GM18511 (cell line): ENCODE data around the gene OR10J4.
"Not testable (repeated sequence)": the region's sequence is repeated elsewhere in the genome, so short reads cannot be mapped to it uniquely, and the experiment has no call there.

Experiments
- ATAC-seq: cut with Tn5 transposase; IDR thresholded peaks from one replicate; pipeline ENCODE4 v1.9.1; 2021; ENCODE audit warnings: mild to moderate bottlenecking, moderate library complexity; ENCODE audit not compliant: unreplicated experiment

Gene OR10J4

GRCh38 chr1:159431904-159432303 is at the start of gene OR10J4:
OR10J4 (plus strand) TSS chr1:159432204.
- no peak for ATAC-seq

GRCh38 chr1:159406821-159407220 is 25.2 kb upstream of the OR10J4 start:
- ATAC-seq: no peak

- no peak for ATAC-seq
Observed at GRCh38 chr1:159408862-159409400, 23.1 kb upstream of the OR10J4 start.

- no peak for ATAC-seq
Observed at GRCh38 chr1:159421821-159422220, 10.2 kb upstream of the OR10J4 start.

GRCh38 chr1:159428536-159428935 is 3.5 kb upstream of the OR10J4 start:
- no peak for ATAC-seq

GRCh38 chr1:159429074-159429861 is 2.7 kb upstream of the OR10J4 start:
- no peak for ATAC-seq

GRCh38 chr1:159430985-159431384 is 1.0 kb upstream of the OR10J4 start:
- ATAC-seq: no peak

GRCh38 chr1:159436469-159436868 is 4.5 kb downstream of the OR10J4 start:
- no peak for ATAC-seq

GRCh38 chr1:159439422-159439821 is 7.4 kb downstream of the OR10J4 start, which contains the start of gene OR10J1:
OR10J1 (plus strand) TSS chr1:159439722; CDS start chr1:159439792, 70 bp downstream.
- ATAC-seq: no peak

- ATAC-seq: no peak
Observed at GRCh38 chr1:159441360-159441759, 9.4 kb downstream of the OR10J4 start.

- ATAC-seq: no peak
Observed at GRCh38 chr1:159442428-159442827, 10.4 kb downstream of the OR10J4 start.

GRCh38 chr1:159443066-159443750 is 11.2 kb downstream of the OR10J4 start:
- ATAC-seq: no peak

- ATAC-seq: no peak
Observed at GRCh38 chr1:159444511-159444910, 12.5 kb downstream of the OR10J4 start.

- ATAC-seq: no peak
Observed at GRCh38 chr1:159448181-159448580, 16.2 kb downstream of the OR10J4 start.

- ATAC-seq: not testable (repeated sequence)
Observed at GRCh38 chr1:159449605-159450004, 17.6 kb downstream of the OR10J4 start.

- ATAC-seq: no peak
Observed at GRCh38 chr1:159459551-159459950, 27.5 kb downstream of the OR10J4 start.

- no peak for ATAC-seq
Observed at GRCh38 chr1:159465191-159465603, 33.2 kb downstream of the OR10J4 start.

GRCh38 chr1:159468321-159468720 is 36.3 kb downstream of the OR10J4 start:
- no peak for ATAC-seq

- ATAC-seq: no peak
Observed at GRCh38 chr1:159469921-159470533, 38.0 kb downstream of the OR10J4 start.

GRCh38 chr1:159473335-159473734 is 41.3 kb downstream of the OR10J4 start:
- ATAC-seq: no peak

- no peak for ATAC-seq
Observed at GRCh38 chr1:159474926-159475325, 42.9 kb downstream of the OR10J4 start.
